GM19099 (cell line): Measurements from ENCODE around the gene NDOR1.
A peak's percentile ranks its signal among the peaks of the same experiment; 100 is the strongest.

Experiments
- POLR2A ChIP-seq: IDR thresholded peaks from 3 replicates; pipeline ENCODE4 v1.6.1; 2011; ENCODE audit warnings: low read depth; ENCODE audit not compliant: insufficient read length; ENCODE audit errors: extremely low read depth

Gene NDOR1

DNA sequence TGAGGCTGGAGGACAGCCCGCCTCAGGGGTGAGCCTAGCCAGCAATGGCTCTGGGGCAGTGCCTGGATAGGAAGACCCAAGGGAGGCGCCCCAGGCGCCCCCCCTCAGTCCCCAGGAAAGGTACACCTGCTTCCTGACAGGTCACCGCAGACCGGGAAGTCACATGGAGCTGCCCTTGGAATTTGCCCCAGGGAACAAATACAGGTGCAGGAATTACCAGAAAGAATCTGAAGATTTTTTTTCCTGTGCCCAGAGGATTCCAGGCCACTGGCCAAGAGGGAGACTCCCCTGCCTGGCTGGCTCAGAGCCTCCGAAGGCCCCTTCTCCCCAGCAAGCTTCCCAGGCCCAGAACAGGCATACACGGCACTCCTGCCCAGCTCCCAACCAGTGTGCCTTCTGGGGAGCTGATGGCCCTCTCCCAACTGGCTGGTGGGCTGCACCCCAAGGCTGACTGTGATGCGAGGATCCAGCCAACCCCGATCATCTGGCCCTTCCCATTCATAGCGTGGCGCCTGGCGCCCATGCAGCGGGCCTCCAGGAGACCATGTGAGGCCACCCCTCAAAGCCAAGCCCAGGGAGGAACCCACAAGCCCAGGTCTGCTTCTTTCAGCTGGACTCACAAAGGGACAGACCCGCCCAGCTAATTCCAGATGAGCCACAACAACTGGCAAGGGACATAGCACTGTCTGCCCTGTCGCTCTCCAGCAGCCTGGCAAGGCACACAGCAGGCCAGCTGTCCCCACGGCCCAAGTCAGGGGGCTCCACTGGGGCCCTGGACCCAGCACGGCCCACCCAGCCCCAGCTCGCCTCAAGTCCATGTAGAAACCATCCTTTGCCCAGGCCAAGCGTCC, 7.2 kb upstream of the NDOR1 start:
- TF ChIP-seq POLR2A, result no peak

DNA sequence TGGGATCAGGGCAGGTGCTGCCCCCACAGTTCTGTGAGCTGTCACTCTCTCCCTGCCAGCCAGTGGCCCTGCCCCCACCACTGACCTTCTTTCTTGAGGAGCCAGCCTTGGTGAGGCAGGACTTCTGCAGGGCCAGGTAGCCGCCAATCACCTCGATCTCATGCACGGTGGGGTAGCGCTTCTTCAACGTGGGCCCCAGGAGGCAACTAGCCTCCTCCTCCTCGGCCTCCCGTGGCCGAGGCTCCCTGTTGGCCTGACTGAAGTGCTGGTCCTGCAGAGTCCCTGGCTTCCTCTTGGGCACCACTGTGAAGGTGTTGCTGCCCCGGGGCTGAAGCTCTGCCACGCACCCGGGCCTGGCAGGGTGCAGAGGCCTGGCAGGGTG, 6.6 kb upstream of the NDOR1 start:
- no peak for TF ChIP-seq POLR2A

DNA sequence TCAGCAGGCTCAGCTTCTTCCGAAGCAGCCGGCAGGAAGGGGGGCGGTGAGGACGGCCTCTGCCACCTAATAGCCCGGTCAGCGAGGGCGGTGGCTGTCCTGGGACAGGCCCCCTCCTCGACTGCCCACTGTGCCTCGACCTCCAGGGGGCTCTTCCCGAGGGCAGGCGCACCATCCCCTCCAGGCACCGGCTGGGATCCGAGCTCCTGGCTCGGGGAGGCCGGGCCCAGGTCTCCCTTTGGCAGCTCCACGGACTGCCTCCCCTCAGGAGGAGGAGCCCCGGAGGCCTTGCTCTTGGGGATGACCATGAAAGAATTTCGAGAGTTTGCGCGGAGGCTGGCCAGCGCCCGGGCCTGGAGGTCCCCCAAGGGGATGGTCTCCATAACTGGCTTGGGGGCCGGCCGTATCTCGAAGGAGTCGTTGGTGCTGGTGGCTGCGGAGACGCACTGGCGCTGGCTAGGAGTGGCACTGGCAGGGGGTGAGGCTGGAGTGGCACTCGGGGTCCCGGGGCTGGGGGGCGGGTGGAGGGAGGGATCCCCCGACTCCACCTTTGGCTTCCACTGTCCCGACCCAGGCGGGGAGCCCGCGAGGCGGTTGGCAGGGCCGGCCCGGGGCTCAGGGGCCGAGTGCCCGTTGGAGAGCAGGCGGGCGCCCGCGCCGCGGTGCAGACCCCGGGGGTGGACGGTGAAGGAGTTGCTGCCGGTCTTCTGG, 5.9 kb upstream of the NDOR1 start:
- TF ChIP-seq POLR2A, result no peak

DNA sequence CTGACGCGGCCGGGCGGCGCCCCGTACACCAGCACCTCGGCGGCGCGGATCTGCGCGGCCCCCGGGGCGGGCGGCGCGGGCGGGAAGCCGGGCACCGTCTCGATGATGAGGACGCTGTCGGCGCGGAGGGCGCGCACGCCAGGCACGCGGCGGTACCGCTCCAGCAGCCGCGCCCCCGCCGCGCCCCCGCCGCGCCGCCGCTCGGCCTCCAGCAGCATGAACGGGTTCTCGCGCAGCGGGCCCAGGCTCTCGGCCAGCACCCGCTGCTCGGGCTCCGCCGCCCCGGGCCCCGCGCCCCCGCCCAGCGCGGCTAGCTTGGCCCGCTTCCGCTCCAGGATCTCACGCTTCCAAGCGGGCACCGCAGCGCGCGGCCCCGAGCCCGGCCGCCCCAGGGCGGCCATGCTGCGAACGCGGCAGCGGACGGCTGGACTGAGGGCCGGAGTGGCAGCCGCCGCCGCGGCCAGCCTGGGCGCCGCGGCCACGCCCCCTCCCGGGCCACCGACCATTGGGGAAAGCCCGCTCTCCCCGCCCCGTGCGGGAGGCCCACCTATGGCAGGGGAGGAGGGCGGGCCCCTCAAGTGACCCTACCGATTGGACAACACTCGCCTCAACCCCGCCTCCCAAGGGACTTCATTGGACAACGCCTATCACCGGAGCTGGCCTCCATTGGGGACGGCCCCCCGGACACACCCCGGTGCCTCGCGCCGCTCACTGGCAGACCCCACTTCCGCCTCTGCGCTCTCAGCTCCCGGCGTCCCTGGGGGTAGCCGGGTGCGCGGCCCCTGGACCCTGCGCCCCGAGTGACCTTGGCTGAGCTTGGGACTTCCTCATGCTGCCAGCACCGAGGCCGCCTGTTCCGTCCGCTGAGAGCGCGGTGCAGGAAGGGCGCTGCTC, 4.9 kb upstream of the NDOR1 start, which contains the start of gene TPRN:
Gene TPRN (minus strand): TSS at position 431 of the 894 bp plus-strand sequence. CDS start 30 bp downstream, at position 401.
- peak; percentile 94 for TF ChIP-seq POLR2A

DNA sequence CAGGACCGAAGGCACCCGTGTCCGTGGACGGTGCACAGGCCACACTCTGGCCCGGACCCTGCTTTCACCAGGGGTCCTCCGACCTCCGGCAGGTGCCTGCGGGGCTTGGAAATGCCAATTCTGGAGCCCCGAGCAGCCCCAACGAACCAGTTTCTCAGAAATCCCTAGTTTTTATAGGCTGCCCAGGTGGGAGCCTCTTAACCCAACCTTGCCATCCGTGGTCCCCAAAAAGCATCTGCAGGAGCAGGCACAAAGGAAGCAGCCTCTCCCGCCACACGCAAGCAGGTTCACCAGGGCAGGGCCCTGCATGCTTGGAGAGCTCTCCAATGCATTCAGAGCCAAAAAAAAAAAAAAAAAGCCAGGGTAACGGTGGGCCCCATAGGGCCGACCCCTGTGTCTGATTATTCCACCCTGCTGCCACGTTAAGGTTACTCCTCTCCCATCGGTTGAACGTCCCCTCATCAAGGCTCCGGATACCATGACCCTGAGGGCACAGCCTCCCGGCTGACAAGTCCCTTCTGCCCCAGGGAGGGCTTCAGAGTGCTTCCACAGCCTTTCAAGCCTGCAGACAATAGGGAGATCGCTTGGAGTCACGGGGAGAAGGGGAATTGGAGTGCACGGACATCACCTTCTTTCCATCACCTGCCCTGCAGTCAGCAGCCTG, 4.2 kb upstream of the NDOR1 start:
- TF ChIP-seq POLR2A, result no peak

DNA sequence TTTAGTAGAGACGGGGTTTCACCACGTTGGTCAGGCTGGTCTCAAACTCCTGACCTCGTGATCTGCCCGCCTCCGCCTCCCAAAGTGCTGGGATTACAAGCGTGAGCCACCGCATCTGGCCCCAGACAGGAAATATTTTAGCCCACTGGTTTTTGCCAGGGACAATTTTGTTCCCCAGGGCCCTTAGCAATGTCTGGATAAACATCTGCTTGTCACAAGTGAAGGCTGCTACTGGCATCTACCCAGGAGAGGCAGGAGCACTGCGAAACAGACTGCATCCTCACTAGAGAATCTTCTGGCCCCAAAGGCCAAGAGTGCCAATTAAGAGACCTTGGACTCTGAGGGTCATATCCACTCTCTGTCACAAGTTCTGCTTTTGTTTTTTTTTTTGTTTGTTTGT, 2.5 kb upstream of the NDOR1 start:
- no peak for TF ChIP-seq POLR2A

DNA sequence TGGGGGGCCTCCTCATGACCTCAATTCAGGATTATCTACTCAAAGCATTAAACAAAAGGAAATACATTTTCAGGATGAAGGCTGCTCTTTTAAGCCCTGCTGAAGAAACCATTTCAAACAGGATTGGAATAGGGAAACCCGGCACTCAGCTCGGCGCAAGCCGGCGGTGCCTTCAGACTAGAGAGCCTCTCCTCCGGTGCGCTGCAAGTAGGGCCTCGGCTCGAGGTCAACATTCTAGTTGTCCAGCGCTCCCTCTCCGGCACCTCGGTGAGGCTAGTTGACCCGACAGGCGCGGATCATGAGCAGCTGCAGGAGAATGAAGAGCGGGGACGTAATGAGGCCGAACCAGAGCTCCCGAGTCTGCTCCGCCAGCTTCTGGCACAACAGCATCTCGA, 772 bp upstream of the NDOR1 start:
- no peak for TF ChIP-seq POLR2A

DNA sequence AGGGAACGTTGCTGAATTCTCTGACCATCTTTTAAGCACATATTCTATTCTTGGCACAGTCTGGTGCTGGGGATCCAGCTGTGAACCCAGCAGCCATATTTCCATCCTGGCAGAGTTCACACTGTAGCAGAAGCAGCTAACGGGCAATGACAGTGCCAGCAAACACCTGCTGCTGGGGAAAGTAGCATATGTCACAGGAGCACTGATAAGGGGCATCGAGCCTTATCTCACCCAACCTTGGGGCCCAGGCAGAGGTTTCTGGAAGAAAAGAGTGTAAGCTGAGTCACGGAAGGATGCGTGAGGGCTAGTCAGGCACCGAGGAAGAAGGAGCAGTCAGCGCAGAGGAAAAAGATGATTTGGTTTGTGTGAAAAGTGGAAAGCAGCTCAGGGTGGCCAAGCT, 1.1 kb downstream of the NDOR1 start:
- TF ChIP-seq POLR2A, result no peak

DNA sequence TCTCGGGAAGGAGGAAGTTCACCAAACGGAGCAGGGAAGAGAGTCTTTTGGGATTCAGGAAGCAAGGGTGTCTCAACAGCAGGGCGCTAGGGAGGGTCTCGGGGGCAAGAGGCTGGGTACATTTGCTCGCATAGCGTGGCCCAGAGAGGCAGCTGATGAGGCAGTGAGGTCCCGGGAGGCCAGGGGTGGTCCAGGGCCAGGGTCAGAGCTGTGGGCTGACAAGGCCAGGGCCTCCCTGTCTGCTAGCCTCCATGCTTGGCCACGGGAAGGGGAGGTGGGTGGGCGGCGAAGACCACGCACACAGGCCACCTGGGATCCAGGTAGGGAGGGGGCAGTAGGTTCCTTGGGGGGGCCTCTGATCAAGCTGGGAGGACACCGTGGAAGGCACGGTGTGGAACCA, 6.0 kb downstream of the NDOR1 start:
- TF ChIP-seq POLR2A, result no peak

DNA sequence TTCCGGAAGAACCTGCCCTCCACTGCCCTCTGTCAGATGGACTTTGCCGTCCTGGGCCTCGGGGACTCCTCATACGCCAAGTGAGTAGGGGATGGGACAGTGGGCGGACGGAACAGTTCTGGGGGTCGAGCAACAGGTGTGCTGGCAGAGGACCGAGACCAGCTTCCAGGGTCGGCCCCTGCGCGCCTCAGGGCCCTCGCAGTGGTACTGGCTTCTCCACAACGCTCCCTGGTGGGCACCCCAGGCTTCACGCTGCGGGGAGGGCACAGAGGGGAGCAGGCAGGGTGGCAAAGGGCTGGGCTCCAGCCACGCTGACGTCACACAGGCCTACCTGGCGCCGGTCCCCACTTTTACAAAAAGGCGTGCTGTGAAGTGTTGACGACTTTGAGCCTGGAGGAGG, 7.0 kb downstream of the NDOR1 start:
- no peak for TF ChIP-seq POLR2A

DNA sequence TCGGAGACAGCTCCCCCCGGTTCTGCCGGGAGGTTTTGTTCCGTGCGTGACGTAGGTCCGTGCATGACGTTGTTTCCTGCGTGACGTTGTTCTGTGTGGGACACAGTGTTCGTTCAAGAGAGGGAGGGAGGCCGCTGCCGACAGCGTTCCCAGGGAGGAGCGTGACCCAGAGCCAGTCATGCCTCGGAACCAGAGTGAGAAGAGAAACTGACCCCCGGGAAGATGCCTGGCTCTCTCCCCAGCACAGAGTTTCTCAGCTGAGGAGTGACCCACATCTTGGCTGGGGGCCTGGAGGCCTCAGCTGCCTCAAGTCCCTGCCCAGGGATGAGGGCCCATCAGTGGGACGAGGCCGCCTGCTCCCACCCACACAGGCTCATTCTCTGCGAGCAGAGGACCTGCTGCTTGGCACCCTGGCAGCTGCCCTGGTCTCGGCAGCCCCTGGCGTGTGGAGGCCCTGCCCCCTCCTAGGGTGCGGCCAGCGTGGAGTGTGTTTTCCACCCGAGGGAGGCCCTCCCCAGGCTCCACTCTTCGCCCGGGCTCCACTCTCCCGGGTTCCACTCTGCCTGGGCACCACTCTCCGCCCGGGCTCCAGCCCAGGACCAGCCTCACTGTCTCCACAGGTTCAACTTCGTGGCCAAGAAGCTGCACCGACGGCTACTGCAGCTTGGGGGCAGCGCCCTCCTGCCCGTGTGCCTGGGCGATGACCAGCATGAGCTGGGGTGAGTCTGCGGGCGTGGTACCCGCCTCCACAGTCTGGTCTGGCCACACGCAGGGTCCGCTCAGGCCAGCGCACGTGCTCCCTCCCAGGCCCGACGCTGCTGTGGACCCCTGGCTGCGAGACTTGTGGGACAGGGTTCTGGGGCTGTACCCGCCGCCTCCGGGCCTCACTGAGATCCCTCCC, 7.9 kb downstream of the NDOR1 start:
- no peak for TF ChIP-seq POLR2A

DNA sequence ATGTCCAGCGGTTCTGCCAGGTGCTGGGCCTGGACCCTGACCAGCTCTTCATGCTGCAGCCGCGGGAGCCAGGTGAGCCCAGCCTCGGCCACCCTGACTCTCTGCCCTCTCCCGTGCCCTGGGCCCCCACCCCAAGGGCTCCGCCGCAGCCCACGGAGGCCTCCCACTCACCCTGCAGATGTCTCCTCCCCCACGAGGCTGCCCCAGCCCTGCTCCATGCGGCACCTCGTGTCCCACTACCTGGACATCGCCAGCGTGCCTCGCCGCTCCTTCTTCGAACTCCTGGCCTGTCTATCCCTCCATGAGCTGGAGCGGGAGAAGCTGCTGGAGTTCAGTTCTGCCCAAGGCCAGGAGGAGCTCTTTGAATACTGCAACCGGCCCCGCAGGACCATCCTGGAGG, 9.1 kb downstream of the NDOR1 start:
- TF ChIP-seq POLR2A, result no peak

DNA sequence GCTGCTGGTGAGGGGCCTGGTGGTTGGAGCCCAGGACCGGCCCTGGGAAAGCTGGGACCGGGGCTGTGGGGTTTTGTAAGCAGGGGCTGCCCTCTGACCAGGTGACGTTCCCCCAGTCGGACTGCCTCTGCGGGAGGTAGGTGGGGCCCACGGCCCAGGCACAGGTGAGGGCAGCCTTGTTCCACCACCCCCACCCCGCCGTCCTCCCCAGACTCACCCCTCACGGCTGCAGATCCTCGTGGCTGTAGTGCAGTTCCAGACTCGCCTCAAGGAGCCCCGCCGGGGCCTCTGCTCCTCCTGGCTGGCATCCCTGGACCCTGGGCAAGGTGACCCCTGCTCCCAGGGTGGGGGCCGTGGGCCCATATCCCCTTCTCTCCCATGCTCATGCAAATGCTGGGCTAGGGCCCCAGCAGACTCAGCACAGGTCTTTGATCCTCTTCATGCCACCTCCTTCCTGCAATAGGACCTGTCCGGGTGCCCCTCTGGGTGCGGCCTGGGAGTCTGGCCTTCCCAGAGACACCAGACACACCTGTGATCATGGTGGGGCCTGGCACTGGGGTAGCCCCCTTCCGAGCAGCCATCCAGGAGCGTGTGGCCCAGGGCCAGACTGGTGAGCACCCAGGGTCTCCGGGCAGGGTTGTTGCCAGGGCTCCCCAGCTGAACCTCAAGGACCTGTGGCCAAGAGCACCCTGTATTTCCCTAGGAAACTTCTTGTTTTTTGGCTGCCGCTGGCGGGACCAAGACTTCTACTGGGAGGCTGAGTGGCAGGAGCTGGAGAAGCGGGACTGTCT, 9.9 kb downstream of the NDOR1 start:
- TF ChIP-seq POLR2A, result no peak

DNA sequence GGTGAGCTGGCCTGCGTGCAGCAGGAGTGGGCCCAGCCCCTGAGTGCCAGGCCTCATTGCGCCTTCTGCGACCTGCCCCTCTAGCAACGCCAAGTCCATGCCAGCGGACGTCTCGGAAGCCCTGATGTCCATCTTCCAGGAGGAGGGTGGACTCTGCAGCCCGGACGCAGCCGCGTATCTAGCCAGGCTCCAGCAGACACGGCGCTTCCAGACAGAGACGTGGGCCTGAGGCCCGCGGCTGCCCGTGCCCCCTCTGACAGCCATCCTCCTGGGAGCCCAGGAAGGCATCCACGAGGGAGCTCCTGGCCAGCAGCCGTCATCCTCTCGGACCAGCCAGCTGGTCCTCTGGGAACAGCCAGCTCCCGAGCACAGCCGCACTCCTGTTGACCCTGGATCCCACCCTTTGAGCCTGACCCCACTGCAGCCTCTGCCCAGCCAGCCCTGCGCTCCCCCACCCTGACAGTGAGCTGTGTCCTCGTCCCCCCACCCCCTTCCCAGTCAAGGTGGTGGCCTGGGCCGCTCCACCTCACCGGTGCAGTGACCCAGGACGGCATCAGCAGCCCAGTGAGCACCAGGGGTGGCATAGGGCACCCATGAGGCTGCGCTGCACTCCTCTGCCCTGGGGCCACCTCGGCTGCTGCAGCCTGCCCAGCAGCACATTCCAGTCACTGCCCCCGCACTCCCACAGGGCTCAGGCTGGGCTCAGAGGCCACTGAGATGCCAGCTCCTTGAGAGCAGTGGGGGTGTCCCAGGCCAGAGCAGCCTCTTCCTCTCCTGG, 10.9 kb downstream of the NDOR1 start:
- TF ChIP-seq POLR2A, result no peak
